Activated CD4-positive, alpha-beta T cell treated with anti-CD3 and anti-CD28 coated beads, Interleukin-2, Interleukin-4, amounts not matched to agents 100 ng/mL and 50 ng/mL, durations not matched to agents 16 hours and 8 hours (primary cell): ENCODE measurements around the gene VPS4A.

Experiments used
- DNase-seq: peaks from one replicate; pipeline ENCODE4 v3.0.0-alpha.2; 2020; ENCODE audit warnings: low spot score

VPS4A gene

GRCh38 chr16:69365901-69366300 lies 54.8 kb downstream of the VPS4A start:
- DNase-seq, result no peak

- no peak for DNase-seq
Measured at GRCh38 chr16:69366431-69366830, 55.3 kb downstream of the VPS4A start.

GRCh38 chr16:69367980-69368379 lies 56.8 kb downstream of the VPS4A start:
- DNase-seq, result no peak

- no peak for DNase-seq
Measured at GRCh38 chr16:69368866-69369265, 57.7 kb downstream of the VPS4A start.

GRCh38 chr16:69371564-69371963 lies 60.4 kb downstream of the VPS4A start:
- DNase-seq, result no peak

GRCh38 chr16:69373019-69373418 lies 61.9 kb downstream of the VPS4A start:
- no peak for DNase-seq
